GM12801 (cell line): ENCODE measurements around the gene SESN2.

ENCODE experiments used
- TF ChIP-seq, protein P1 (sequence below): IDR thresholded peaks from one replicate; pipeline ENCODE4 v1.5.1; 2011; ENCODE audit warnings: control low read depth; ENCODE audit not compliant: insufficient read length; ENCODE audit errors: extremely low read depth

SESN2 gene

GRCh38 chr1:28328228-28328648 is 68.9 kb downstream of the SESN2 start:
- TF ChIP-seq, protein P1, sequence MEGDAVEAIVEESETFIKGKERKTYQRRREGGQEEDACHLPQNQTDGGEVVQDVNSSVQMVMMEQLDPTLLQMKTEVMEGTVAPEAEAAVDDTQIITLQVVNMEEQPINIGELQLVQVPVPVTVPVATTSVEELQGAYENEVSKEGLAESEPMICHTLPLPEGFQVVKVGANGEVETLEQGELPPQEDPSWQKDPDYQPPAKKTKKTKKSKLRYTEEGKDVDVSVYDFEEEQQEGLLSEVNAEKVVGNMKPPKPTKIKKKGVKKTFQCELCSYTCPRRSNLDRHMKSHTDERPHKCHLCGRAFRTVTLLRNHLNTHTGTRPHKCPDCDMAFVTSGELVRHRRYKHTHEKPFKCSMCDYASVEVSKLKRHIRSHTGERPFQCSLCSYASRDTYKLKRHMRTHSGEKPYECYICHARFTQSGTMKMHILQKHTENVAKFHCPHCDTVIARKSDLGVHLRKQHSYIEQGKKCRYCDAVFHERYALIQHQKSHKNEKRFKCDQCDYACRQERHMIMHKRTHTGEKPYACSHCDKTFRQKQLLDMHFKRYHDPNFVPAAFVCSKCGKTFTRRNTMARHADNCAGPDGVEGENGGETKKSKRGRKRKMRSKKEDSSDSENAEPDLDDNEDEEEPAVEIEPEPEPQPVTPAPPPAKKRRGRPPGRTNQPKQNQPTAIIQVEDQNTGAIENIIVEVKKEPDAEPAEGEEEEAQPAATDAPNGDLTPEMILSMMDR, result no peak

DNA sequence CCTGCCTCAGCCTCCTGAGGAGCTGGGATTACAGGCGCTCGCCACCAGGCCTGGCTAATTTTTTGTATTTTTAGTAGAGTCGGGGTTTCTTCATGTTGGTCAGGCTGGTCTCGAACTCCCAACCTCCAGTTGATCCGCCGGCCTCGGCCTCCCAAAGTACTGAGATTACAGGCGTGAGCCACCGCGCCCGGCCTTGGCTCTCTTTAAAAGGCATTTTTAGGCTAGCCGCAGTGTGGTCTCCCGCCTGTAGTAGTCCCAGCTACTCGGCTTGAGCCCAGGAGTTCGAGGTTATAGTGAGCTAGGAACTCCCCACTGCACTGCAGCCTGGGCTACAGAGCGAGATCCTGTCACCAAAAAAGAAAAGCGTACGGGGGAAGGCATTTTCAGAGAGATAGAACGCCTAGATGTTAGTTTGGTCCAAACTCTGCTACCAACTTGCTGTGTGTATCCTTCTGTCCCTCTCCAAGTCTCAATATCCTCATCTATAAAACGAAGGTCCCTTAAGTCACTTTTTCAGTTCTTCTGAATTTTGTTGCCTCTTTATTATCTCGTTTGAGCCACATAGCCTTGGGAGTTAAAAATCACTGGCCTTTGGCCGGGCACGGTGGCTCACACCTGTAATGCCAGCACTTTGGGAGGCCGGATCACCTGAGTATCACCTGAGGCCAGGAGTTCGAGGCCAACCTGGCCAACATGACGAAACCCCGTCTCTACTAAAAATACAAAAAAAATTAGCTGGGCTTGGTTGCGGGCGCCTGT is 70.3 kb downstream of the SESN2 start:
- TF ChIP-seq, protein P1, result no peak
